Left lung (tissue), 10 donors: ENCODE measurements around the gene TENM4. TPM values are rescaled to one million over a fixed set of nuclear protein-coding genes. Genes with fewer than 3 reads are reported as not detected.

Experiments
- ATAC-seq: fragments of 200-7000 bp; cut with Tn5 transposase; one replicate; pipeline ENCODE4 v1.9.1; 2020; ENCODE audit warnings: moderate library complexity
- DNase-seq, 4 donors: peaks; one replicate each; pipeline ENCODE4 v3.0.0-alpha.2; 2013 to 2020
- H3K27ac ChIP-seq, 2 donors: fragments of 200-600 bp; sonication (generic) in 1 of 2; one replicate each; pipeline versions ENCODE4 v1.5.0 to v1.8.0; 2020 to 2021
- H3K27me3 ChIP-seq, 2 donors: fragments of 200-600 bp; sonication (generic) in 1 of 2; one replicate each; pipeline versions ENCODE4 v1.5.0 to v1.8.0; 2020 to 2021
- H3K36me3 ChIP-seq, 2 donors: fragments of 200-600 bp; sonication (generic) in 1 of 2; one replicate each; pipeline versions ENCODE4 v1.5.0 to v1.8.0; 2020 to 2021
- H3K4me1 ChIP-seq, 2 donors: fragments of 200-600 bp; one replicate each; pipeline ENCODE4 v1.8.0; 2021
- H3K4me3 ChIP-seq, 2 donors: fragments of 200-600 bp; sonication (generic) in 1 of 2; one replicate each; pipeline versions ENCODE4 v1.5.0 to v1.8.0; 2020 to 2021; ENCODE audit warnings: mild to moderate bottlenecking in 1 of 2
- H3K9me3 ChIP-seq, 2 donors: fragments of 200-600 bp; sonication (generic) in 1 of 2; one replicate each; pipeline versions ENCODE4 v1.5.0 to v1.8.0; 2020 to 2021
- CTCF ChIP-seq, 2 donors: fragments of 200-600 bp; sonication (generic) in 1 of 2; IDR thresholded peaks; one replicate each; pipeline versions ENCODE4 v1.5.0 to v1.8.0; 2021; ENCODE audit warnings: antibody characterized with exemption in 2 of 2
- intact Hi-C, 2 donors: fragments of 100-400 bp; cut with DNase I; formaldehyde crosslinking; loops; one replicate each; pipeline versions ENCODE4 v1.11.2 to v1.14.2; 2022
- polyA plus RNA-seq, 6 donors: library from polyadenylated mRNA; unstranded; fragments of 120-200 nt; gene quantifications; one replicate each; pipeline ENCODE4 v1.2.1, GENCODE V29; 2013; ENCODE audit not compliant: insufficient read length in 6 of 6
- total RNA-seq, 2 donors: library from RNA; stranded (reverse); fragmentation: NEBNext Ultra II Directional; extraction: Animal tissue kit (Norgen Biotek cat#: 25700); gene quantifications; one replicate each; pipeline ENCODE4 v1.2.1, GENCODE V29; 2021
- donor health status: DM: no; HTN: yes; CAD: no.
- donor health status: DM: no; HTN: no; CAD: no.

Gene TENM4
- total and polyA plus RNA-seq, 8 donors: 3.4 to 7.1 (median 5.2) TPM

- Histone ChIP-seq H3K27ac (no peak overlapping the region), H3K4me1 (no peaks in the 10 kb centered on the region), H3K27me3 (peaks cover 0 to 8% of the 10 kb centered on the region in 2 donors), H3K4me3 (no peak overlapping the region), H3K9me3 (peaks cover 0 to 26% of the 10 kb centered on the region in 2 donors), H3K36me3 (no peaks in the 10 kb centered on the region)
- intact Hi-C loops: no loop called here
- no peak for DNase-seq
- no peak for TF ChIP-seq CTCF (IDR thresholded peaks at IDR 0.05)
- no peak for ATAC-seq
Observed at GRCh38 chr11:78630155-78630554, 810.7 kb downstream of the TENM4 start.

DNA sequence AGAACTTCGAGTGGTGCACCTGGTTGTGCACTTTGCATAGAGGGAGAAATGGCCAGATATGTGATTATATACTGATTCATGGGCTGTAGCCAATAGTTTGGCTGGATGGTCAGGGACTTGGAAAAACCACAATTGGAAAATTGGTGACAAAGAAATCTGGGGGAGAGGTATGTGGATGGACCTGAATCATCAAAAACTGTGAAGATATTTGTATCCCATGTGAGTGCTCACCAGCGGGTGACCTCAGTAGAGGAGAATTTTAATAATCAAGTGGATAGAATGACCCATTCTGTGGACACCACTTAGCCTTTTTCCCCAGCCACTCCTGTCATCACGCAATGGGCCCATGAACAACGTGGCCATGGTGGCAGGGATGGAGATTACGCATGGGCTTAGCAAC is 818.2 kb downstream of the TENM4 start:
- no peak for TF ChIP-seq CTCF (IDR thresholded peaks at IDR 0.05)
- Histone ChIP-seq H3K27me3 (no peaks in the 10 kb centered on the region), H3K4me1 (no peaks in the 10 kb centered on the region), H3K4me3 (no peak overlapping the region), H3K9me3 (peaks cover 0 to 21% of the 10 kb centered on the region in 2 donors), H3K36me3 (no peaks in the 10 kb centered on the region), H3K27ac (no peak overlapping the region)
- no peak for DNase-seq
- intact Hi-C loops: no loop called here
- no peak for ATAC-seq

DNA sequence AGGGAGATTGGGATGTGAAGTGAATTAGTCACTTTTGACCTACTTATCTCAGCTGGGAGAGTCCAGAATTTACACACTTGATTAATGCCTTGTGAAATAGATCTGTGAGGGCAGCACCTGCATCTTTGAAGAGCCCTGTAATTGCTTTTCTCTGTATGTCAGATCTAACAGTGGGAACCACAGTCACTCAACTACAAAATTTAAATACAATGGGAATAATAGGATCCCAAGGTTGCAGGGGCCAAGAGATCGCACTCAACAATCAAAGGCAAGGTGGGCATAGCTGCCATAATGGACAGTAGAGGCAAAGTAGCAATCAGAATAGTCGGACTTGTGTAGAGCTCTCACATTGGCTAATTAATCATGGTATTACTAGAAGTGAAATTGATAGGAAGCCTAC is 820.7 kb downstream of the TENM4 start:
- intact Hi-C loops: no loop called here

GRCh38 chr11:78615724-78616123 is 825.1 kb downstream of the TENM4 start:
- TF ChIP-seq CTCF (IDR thresholded peaks at IDR 0.05): no peak
- ATAC-seq (no peak), DNase-seq (no peak)
- no peaks in the 10 kb centered on the region for H3K27me3 ChIP-seq
- H3K9me3 ChIP-seq: peaks cover 0 to 21% of the 10 kb centered on the region in 2 donors
- H3K4me3 ChIP-seq: no peak overlapping the region
- H3K4me1 ChIP-seq: no peaks in the 10 kb centered on the region
- intact Hi-C loops: no loop called here
- no peak overlapping the region for H3K27ac ChIP-seq
- H3K36me3 ChIP-seq: no peaks in the 10 kb centered on the region

More for the DNA sequence above, 820.7 kb downstream of the TENM4 start:
- DNase-seq (no peak), ATAC-seq (no peak)
- no peak overlapping the region for H3K4me3 ChIP-seq
- H3K9me3 ChIP-seq: peaks cover 0 to 21% of the 10 kb centered on the region in 2 donors
- TF ChIP-seq CTCF (IDR thresholded peaks at IDR 0.05): no peak
- H3K27me3 ChIP-seq: no peaks in the 10 kb centered on the region
- no peak overlapping the region for H3K27ac ChIP-seq
- H3K36me3 ChIP-seq: no peaks in the 10 kb centered on the region
- no peaks in the 10 kb centered on the region for H3K4me1 ChIP-seq

GRCh38 chr11:78613378-78613813 is 827.4 kb downstream of the TENM4 start:
- intact Hi-C loops: no loop called here
- H3K27me3 ChIP-seq: no peaks in the 10 kb centered on the region
- no peak for DNase-seq
- H3K27ac ChIP-seq: no peak overlapping the region
- no peak overlapping the region for H3K4me3 ChIP-seq
- H3K36me3 ChIP-seq: no peaks in the 10 kb centered on the region
- peaks cover 0 to 4% of the 10 kb centered on the region in 2 donors for H3K9me3 ChIP-seq
- ATAC-seq: no peak
- TF ChIP-seq CTCF (IDR thresholded peaks at IDR 0.05): no peak
- H3K4me1 ChIP-seq: no peaks in the 10 kb centered on the region
